ENCODE measurements around the gene RAB22A.
"Not testable (repeated sequence)": the region's sequence is repeated elsewhere in the genome, so short reads cannot be mapped to it uniquely, and the experiment has no call there.

Gene RAB22A

DNA sequence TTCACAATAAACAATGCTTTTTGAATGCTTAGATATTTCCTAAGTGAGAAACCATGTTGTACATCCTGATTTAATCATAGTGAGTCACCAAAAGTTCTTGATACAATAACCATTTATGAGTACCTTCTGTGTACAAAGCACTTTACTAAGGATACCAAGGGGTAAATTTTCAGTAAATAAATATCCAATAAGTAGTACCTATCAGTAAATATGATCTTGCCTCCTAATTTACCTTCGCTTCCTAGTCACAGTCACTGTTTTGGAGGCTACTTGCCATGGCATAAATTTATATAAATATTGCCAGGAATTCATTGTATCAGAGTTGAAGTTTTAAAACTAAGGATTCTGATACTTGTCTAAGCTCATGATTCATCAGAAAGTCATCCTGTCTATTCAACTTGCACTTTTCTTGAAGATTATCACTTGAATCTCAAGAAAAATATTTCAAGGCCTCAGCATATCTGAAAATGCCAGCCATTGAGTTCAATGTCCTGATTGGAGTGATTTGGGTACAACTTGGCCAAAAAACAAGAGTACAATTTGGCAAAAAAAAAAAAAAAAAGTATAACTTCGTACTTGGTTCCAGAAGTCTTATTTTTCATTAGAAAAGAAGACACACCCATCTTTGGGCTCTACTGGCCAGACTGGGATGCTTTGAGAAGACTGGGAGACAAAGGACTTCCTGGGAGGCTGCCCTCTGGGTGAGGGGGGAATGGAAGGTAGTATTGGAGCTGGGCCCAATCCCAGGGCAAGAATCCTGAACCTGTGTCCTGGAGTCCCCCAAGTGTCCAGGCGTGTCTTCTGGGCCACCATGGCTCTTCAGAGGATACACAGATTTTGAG lies 32.8 kb downstream of the RAB22A start:
- Mint-ChIP-seq H3K4me3 (no peak overlapping the region), H3K4me1 (peaks cover 9% of the 10 kb centered on the region), H3K9me3 (peaks cover 2% of the 10 kb centered on the region), H3K36me3 (peaks cover 40% of the 10 kb centered on the region), H3K27me3 (no peaks in the 10 kb centered on the region), H3K27ac (no peak overlapping the region)
- no peak for DNase-seq
- CTCF ChIA-PET = no interaction called here

DNA sequence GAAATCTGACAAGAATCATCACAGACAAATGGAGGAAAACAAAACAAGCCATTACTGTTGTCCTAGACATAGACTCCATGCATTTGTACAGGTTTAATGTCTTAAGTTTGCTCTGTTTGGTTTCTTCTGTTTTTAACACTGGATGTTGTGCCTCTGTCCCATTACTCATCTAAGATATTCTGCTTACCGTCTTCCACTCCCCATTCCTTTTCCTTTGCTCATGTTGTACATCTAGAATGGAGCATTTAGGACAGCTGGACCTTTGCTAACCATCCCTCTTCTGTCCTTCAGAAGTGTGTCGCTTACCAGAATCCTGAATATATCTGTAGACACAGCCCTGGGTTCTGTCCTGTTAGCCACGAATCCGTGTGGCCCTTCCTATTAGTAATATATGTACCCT lies 35.2 kb downstream of the RAB22A start:
- H3K36me3 Mint-ChIP-seq = peaks cover 44% of the 10 kb centered on the region
- H3K27ac Mint-ChIP-seq = no peak overlapping the region
- H3K4me1 Mint-ChIP-seq = peaks cover 9% of the 10 kb centered on the region
- H3K4me3 Mint-ChIP-seq = no peak overlapping the region
- H3K9me3 Mint-ChIP-seq = peaks cover 2% of the 10 kb centered on the region
- H3K27me3 Mint-ChIP-seq = no peaks in the 10 kb centered on the region
- DNase-seq = no peak
- CTCF ChIA-PET = no interaction called here

DNA sequence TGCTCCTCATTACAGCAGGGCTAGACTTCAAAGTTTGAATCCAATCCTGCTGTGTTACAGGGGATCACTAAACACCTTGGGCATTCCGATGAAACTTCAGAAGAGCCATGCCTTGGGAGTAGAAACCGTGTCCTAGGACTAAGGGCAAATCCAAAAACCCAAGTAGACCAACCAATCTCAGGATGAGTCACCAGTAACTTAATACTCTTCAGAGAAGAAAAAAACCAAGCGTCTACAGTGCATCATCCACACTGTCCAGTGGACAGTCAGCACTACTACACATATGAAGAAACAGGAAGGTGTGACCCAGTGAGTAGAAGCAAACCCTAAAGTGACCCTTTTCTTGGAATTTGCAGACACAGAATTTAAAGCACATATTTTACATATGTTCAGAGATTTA lies 40.1 kb downstream of the RAB22A start:
- Mint-ChIP-seq H3K9me3 (no peaks in the 10 kb centered on the region), H3K4me1 (no peaks in the 10 kb centered on the region), H3K27ac (no peak overlapping the region), H3K36me3 (peaks cover 37% of the 10 kb centered on the region), H3K27me3 (no peaks in the 10 kb centered on the region), H3K4me3 (no peak overlapping the region)
- CTCF ChIA-PET = no interaction called here
- no peak for DNase-seq

DNA sequence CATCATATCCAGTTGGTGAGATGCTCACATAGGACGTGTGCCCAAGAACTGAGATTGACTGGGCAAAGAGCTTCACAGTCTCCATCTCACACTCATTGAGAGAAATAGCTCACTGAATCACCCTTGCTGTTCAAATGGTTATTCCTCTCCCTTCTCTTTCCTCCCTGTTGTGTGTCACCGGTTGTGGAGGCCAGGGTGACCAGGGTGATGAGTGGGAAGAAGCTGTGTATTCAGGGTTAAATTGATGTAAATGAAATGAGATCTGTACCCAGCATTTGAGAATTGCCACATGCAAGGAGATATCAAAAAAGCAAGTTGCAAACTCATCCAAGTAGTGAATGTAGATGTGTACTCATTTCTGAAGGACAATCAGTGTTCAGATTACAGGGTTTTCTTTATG lies 43.0 kb downstream of the RAB22A start:
- Mint-ChIP-seq H3K4me1 (no peaks in the 10 kb centered on the region), H3K27ac (no peak overlapping the region), H3K9me3 (no peaks in the 10 kb centered on the region), H3K4me3 (no peak overlapping the region), H3K27me3 (no peaks in the 10 kb centered on the region), H3K36me3 (peaks cover 19% of the 10 kb centered on the region)
- CTCF ChIA-PET = no interaction called here
- no peak for DNase-seq

DNA sequence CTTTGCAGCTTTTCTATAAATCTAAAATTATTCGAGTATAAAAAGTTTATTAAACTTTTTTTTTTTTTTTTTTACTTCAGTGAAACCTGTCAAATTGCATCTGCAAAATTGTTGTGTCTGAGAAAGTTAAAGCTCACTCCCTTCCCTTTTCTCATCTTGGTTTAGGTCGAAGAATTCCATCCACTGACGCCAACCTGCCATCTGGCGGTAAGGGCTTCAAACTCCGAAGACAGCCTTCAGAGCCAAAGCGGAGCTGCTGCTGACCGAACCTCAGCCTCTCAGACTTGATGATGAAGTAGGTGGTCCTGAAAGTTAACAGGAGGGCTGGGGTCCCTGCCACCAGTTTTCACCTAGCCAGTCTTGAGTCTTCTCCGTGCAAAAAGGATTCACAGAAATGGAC lies 49.9 kb downstream of the RAB22A start:
- Mint-ChIP-seq H3K4me1 (no peaks in the 10 kb centered on the region), H3K27me3 (no peaks in the 10 kb centered on the region), H3K4me3 (no peak overlapping the region), H3K9me3 (no peaks in the 10 kb centered on the region), H3K27ac (no peak overlapping the region), H3K36me3 (peaks cover 23% of the 10 kb centered on the region)
- DNase-seq = no peak
- CTCF ChIA-PET = no interaction called here

DNA sequence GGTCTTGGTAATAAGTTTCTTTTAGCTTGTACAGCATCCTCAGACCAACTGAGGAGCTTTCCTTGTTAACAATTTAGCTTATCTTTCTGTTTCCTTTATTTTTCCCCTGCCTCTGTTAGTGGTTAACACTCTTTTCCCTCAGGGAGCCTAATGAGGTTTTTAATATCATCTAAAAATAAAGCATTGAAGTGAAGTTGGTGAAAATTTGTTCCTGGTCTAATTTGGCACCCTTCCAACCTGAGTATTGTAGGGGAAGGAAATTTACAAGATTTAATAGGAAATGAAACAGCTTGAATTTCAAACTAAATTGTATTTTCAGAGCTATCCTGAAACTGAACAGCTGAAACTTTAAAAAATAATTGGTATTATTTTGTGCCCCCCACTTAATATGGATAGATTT lies 51.4 kb downstream of the RAB22A start:
- no peak overlapping the region for H3K27ac Mint-ChIP-seq
- CTCF ChIA-PET = no interaction called here
- H3K36me3 Mint-ChIP-seq = peaks cover 19% of the 10 kb centered on the region
- no peaks in the 10 kb centered on the region for H3K9me3 Mint-ChIP-seq
- no peak for DNase-seq
- H3K4me1 Mint-ChIP-seq = no peaks in the 10 kb centered on the region
- H3K27me3 Mint-ChIP-seq = no peaks in the 10 kb centered on the region
- no peak overlapping the region for H3K4me3 Mint-ChIP-seq

DNA sequence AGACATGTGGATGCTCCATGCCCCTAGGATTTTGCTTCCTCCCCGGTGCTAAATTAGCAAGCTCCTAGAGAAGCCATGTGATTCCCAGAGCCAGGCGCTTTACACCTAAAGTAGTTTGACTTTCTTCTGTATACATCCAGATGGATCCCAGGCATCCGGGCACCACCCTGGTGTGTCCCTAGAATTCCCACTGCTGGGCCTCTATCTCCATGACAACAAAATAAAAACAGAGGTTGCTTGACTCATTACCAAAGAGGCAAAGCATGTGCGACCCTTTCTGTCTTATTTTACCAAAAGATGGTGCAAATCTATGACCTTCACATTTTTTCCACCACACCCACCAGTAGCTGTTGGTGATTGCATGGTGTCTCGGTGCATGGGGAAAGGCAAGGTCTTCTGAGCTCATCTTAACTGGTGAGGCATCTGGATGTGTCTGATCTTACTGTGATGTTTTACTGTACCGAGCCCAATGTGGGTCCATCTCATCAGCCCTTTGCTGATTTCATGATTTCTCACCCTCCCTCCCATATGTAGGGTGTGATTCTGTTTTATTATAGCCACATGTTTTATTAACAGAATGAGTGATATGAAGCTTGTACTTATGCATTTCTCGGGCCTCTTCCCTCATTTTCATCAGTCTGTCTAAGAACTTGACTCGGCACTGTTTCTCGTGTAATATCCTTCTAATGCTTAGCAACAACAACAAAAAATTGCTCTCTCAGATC lies 52.1 kb downstream of the RAB22A start:
- CTCF ChIA-PET = no interaction called here
- no peak for DNase-seq

DNA sequence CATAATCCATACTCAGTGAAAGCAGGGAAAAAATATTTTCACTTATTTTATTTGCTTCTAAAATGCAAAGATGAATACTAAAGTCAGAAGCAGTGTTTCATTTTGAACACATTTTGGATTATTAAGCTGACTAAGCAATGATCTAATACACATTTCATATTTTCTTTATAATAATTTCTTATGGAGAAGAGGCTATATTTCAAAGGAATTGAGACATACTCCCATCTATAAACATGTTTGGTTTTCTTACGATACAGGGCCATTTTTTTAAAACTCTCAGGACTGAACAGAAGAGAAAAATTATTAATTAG lies 52.6 kb downstream of the RAB22A start:
- CTCF ChIA-PET = no interaction called here
- no peak overlapping the region for H3K27ac Mint-ChIP-seq
- no peaks in the 10 kb centered on the region for H3K4me1 Mint-ChIP-seq

More for the DNA sequence above, 52.1 kb downstream of the RAB22A start:
- Mint-ChIP-seq H3K4me3 (no peak overlapping the region), H3K9me3 (no peaks in the 10 kb centered on the region), H3K27me3 (no peaks in the 10 kb centered on the region), H3K36me3 (peaks cover 19% of the 10 kb centered on the region), H3K4me1 (no peaks in the 10 kb centered on the region), H3K27ac (no peak overlapping the region)

DNA sequence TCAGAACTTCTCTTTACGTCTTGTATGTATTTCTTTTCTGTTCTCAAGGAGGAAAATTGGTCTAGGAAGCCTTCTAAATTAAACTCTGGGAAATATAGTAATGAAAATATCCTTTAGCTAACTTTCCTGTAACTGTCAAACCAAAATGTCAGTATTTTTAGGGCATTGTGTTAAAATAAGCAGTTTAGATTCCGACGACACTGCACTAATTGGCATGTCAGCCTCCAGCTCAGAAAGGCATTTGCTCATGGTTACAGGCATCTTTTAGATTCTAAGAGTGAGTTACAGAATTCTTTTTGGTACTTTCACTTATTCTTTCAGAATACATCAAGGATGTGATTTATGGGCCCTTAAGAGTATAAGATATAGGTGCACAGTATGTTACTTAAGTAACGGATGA lies 53.5 kb downstream of the RAB22A start:
- no peak for DNase-seq
- Mint-ChIP-seq H3K36me3 (peaks cover 17% of the 10 kb centered on the region), H3K4me1 (no peaks in the 10 kb centered on the region), H3K27ac (no peak overlapping the region), H3K9me3 (no peaks in the 10 kb centered on the region), H3K27me3 (no peaks in the 10 kb centered on the region), H3K4me3 (no peak overlapping the region)
- CTCF ChIA-PET = no interaction called here

More for the DNA sequence above, 52.6 kb downstream of the RAB22A start:
- H3K9me3 Mint-ChIP-seq = no peaks in the 10 kb centered on the region
- no peak for DNase-seq
- no peak overlapping the region for H3K4me3 Mint-ChIP-seq
- no peaks in the 10 kb centered on the region for H3K27me3 Mint-ChIP-seq
- peaks cover 19% of the 10 kb centered on the region for H3K36me3 Mint-ChIP-seq

DNA sequence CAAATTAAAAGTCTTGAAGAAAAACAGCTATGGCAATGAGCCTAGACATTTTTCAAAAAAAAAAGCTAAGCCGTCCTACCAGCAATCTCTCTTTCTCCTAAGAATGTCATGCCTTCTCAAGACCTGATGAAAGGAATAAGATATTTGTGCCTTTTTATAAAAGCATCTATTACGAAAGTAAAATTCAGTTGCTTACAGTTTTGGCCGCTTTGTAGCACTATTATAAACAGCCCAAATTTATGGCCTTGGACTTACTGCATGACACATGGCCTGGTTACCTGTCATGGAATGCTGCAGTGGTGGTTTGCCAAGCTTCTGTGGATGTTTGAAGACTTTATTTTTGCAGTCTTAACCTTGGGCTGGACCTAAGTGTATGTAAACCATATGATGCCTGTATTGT lies 57.4 kb downstream of the RAB22A start:
- DNase-seq = no peak
- Mint-ChIP-seq H3K4me3 (no peak overlapping the region), H3K27ac (no peak overlapping the region), H3K9me3 (no peaks in the 10 kb centered on the region), H3K4me1 (no peaks in the 10 kb centered on the region), H3K36me3 (peaks cover 4% of the 10 kb centered on the region), H3K27me3 (no peaks in the 10 kb centered on the region)
- CTCF ChIA-PET = no interaction called here

DNA sequence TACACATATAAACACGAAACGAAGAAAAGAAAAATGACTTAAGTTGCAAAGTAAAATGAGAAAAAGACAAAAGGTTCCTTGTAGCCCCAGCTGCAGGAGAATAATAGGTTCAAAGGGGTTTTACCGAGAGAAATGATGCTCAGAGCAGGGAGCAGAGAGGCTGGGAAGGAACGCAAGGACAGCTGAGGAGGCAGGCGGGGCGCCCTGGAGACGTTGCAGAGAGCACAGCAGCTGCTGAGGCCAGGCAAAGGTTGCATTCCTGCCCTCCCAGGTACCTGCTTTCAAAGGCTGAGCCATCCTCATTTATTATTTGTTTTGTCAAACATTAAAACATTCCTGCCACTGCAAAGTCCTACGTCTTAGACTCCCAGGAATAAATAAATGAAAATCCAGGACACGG lies 63.3 kb downstream of the RAB22A start:
- peaks cover 20% of the 10 kb centered on the region for H3K27me3 Mint-ChIP-seq
- H3K9me3 Mint-ChIP-seq = no peaks in the 10 kb centered on the region
- DNase-seq = no peak
- H3K4me1 Mint-ChIP-seq = no peaks in the 10 kb centered on the region
- no peaks in the 10 kb centered on the region for H3K36me3 Mint-ChIP-seq
- H3K4me3 Mint-ChIP-seq = no peak overlapping the region
- CTCF ChIA-PET = no interaction called here
- H3K27ac Mint-ChIP-seq = no peak overlapping the region

DNA sequence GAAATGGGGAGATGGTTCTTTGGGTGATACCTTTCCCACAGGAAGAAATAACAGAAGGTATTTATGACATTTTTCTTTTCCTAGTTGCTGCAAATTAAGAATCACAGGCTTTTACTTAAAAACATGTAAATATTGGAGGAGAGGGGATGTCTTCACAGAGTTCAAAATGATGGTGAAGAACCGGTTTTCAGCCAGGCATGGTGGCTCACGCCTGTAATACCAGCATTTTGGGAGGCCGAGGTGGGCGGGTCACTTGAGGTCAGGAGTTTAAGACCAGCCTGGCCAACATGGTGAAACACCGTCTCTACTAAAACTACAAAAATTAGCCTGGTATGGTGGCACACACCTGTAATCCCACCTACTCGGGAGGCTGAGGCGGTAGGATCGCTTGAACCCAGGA lies 63.8 kb downstream of the RAB22A start:
- H3K4me1 Mint-ChIP-seq, CTCF ChIA-PET, H3K36me3 Mint-ChIP-seq, H3K27ac Mint-ChIP-seq, DNase-seq, H3K9me3 Mint-ChIP-seq, H3K4me3 Mint-ChIP-seq: not testable (repeated sequence)
- H3K27me3 Mint-ChIP-seq = peaks cover 25% of the 10 kb centered on the region

DNA sequence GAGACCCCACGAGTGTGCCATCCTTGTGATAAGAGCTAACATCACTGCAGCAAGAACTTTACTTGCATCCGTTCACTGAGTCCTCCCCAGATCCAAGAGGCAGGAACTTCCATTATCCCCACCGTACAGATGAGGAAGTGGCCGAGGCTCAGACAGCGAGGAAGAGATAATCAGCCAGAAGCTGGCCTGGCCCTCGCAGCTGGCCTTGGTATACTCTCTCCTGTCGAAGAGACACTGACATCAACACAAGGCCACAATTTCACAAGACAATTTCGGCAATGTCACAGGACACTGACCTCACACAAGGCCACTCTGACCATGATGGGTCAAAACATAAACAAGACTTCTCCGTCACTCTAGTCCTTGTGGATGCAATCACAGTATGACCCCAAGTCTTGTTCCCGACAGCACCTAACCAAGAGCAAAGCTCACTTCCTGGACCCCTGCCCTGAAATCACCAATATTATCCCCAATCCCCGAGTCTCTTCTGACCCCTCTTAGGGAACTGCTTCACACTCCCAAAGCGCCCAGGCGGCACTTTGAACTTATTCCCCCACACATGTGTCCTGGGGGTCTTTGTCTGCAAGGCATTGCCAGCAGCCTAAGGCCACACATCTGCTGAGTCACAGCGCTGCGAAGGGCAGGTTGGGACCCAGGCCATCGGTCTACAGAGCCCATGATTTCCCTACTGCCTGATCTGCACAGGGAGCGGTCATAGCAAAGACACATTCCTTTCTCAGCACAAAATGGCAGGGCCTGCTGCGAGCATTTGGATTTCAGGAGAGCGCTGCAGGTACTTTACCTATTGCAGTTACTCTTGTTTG lies 64.7 kb downstream of the RAB22A start:
- Mint-ChIP-seq H3K27ac (no peak overlapping the region), H3K4me1 (no peaks in the 10 kb centered on the region), H3K27me3 (peaks cover 32% of the 10 kb centered on the region), H3K36me3 (no peaks in the 10 kb centered on the region), H3K9me3 (no peaks in the 10 kb centered on the region), H3K4me3 (no peak overlapping the region)
- CTCF ChIA-PET = no interaction called here
- no peak for DNase-seq

DNA sequence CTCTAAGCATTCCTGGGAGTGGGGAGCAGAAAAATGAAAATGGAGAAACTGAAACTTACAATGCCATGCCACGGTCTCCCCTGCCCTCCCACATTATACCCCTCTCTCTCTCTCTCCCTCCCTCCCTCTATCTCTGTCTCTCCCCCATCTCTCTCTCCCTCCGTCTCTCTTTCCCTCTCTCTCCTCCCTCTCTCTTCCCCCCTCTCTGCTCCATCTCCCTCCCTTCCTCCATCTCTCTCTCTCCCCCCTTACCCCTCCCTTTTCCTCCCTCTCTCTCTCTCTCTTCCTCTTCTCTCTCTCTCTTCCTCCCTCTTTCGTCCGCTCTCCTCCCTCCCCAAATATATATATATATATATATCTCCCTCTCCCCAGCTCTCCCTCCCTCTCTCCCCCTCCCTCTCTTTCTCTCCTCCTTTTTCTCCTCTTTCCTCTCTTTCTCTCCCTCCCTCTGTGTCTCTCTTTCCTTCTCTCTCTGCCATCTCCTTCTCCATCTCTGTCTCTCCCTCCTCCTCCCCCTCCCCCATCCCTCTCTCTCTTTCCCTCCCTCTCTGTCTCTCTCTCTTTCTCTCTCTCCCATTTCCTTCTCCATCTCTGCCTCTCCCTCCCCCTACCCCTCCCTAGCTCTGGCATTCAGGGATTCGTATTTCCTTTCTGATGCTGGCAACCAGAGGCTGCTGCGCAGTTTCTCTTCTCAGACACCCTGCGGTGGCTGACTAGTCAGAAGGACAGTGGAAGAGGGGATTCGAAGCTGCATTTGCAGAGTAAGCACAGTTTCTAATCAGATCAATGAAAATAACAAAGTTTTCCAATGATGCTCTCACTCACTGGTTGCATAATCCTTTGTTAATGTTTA lies 65.6 kb downstream of the RAB22A start:
- no peak for DNase-seq
- Mint-ChIP-seq H3K9me3 (no peaks in the 10 kb centered on the region), H3K27ac (no peak overlapping the region), H3K4me1 (no peaks in the 10 kb centered on the region), H3K36me3 (no peaks in the 10 kb centered on the region), H3K27me3 (peaks cover 38% of the 10 kb centered on the region), H3K4me3 (no peak overlapping the region)
- CTCF ChIA-PET = no interaction called here
